Activated CD8-positive, alpha-beta memory T cell treated with anti-CD3 and anti-CD28 coated beads, Interleukin-2, amount 50 U/mL, for 4 hours (primary cell): ENCODE data around the gene OGDHL.
"Not testable (repeated sequence)": the region's sequence is repeated elsewhere in the genome, so short reads cannot be mapped to it uniquely, and the experiment has no call there.

ENCODE experiments used
- DNase-seq: peaks from one replicate; pipeline ENCODE4 v3.0.0-alpha.2; 2020

OGDHL gene

DNA sequence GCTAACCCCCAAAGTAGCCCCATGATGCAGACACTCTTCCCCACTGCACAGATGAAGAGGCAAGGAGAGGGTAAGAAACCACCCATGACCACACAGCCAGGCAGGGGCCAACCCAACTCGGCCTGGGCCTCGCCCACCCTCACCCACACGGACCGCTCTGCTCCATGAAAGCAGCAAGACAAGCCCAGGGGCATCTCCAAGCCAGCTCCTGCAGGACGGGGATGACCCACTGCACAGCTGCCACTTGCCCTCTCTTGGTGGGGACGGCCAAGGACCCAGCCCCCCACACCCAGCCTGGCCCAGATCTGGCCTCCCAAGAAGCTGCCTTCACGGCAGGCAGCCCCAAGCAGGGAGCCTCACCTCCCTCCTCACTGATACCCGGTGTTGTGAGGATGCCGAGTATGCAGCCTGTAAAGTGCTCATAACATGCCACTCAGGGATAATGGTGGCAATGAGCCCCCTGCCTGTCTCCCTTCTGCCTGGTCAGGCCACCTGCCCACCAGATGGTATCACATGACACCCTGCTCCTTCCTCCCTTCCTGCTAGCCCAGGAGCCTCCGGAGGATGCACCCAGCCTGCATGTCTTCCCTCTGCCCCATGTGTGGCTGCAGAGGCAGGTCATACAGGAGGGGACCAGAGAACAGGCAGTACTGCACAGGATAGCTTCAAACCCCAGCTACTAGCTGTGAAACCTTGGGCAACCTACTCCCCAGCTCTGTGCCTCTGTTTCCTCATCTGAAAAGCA, 23.3 kb downstream of the OGDHL start:
- DNase-seq, result no peak

DNA sequence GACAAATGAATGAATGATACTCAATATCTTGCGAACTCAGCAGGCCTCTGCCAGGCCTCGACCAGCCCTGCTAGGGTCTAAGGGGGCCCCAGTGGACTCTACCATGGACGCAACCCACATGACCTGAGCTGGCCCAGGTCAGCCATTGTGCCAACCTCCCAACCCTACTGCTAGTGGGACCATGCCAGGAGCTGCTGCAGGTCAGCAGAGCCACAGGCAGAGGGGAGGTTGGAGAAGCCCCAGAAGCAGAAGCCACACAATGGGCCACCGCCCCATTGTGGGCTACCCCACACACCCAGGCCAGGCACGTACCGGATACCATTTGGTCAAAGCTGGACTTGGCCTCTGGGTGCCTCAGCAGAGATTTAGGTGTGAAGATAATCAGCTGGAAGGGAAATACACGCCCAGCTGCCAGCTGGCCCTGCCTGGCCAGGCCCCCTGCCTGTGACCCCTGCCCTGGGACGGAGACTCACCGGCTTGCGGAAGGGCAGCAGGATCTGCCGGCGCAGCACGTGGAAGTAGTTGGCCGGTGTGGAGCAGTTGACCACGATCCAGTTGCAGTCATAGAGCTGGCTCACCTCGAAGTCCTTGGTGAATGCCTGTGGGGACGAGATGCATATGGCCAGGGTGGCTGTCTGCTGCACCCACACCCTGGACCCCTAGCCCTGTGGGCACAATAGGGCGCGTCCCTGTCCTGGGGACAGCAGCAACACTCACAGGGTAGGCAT, 24.5 kb downstream of the OGDHL start:
- no peak for DNase-seq

DNA sequence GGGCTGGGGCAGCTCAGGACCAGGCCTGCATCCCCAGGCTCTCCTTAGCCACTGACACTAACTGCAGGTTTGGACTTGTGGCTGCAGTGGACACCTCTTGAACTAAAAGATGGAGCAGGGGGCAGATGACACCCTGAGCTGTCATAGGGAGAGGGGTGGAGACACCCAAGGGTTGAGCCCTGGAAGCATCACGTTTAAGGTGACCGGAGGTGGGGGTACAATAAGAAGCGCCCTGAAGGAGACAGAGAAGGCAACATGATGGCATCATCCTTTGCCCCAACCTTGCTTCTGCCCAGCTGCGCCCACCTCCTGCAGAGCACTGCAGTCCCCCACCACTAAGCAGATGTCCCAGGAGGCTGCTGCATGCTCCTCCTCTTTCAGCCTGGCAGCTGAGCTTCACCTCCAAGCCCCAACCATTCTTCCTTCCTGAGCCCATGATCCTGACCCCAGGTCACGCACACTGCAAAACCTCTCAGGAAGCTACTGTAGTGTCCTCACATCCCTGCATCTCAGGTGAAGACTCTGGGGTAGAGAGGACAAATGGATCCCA, 25.5 kb downstream of the OGDHL start:
- no peak for DNase-seq

DNA sequence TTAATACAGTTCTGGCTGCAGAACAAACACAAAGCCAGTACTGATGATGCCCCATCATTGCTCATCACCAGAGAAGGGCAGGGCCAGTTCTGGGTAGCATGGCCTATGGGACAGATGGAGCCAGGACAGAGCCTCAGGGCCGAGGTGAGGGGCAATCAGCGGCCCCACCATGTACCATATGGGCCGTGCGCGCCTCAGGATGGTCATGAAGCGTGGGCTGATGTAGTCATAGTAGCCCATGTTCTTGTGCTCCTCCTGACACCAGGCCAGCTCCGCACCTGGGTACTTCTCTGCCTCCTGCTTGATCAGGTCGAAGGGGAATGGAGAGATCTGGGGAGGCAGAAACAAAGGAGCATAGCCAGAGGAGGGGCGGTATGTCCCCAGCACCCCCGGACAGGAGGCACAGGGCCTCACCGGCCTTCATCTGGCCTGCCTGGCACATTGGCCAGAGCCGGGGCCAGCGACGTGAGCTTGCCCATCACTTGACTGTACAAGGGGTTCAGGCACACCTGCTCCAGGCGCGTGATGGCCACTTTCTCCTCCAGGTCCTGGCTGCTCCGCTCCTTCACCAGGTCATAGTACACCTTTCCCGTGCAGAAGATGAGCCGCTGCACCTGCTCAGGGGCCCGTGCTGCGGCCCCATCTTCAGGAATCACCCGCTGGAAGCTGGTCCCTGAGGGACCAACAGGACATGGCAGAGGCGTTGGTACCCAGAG, 26.1 kb downstream of the OGDHL start:
- no peak for DNase-seq

DNA sequence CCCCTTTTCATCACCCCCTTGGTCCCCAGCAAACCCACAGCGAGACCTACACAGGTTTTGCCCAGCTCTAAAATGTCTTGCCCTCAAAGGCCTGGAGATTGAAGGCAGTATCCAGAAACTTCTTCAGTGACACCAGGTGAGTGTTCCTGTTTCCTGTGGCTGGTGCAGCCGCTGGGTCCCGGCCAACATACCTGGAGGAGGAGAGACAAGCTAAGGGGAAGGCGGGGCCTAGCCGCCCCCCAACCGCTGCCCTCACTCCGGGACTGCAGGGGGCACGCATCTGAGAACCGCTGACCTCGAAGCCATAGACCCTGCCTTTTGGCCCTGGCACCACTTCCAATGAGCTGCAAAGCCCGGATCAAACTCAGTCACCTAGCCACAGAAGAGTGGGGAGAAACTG, 27.0 kb downstream of the OGDHL start:
- no peak for DNase-seq

DNA sequence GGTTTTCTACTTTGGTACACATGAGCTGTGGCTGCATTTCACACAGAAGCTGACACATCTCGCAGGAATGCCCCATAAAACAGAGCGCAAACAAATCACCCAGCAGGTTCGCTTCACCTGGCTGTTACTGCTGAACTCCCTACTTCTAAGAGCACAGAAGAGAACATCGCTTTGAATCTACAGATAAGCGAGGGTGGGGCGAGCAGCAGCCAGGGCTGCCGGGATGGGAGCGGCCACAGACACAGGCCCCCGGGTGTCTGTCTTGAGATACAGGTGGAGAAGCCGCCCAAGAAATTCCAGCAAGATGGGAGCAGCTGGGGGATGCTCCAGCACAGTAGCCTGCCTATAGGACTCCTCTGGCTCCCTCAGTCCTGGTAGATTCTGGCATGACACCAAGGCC, 27.4 kb downstream of the OGDHL start:
- DNase-seq, result no peak

DNA sequence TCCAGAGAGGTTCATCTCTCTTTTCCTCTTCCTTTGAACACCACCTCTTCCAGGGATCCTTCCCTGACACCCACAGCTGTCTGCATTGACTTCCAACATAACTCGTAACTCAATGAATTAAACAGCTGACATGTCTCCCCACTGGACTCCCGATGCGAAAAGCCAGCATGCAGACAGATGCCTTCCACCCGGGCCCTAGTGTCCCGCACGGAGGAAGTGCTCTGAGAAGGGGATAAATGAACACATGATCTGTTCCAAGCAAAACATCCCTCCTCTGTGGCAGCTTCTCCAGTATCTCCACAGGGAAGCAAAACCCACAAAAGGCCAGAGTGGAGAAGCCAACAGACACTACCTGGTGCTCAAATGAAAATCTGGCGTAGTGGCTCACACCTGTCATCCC, 28.3 kb downstream of the OGDHL start:
- no peak for DNase-seq

DNA sequence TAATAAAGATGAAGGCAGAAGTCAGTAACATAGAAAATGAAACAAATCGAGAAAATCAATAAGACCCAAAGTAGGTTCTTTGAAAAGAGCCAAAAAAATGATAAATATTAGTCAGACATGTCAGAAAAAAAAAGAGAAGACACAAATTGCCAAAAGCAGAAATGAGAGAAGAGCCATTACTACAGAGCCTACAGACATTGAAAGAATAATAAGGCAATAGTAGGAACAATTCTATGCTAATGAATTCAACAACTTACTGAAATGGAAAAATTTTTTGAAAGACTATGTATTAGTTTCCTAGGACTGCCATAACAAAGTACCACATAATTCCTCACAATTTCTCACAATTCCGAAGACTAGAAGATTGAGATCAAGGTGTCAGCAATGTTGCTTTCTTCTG, 35.5 kb downstream of the OGDHL start:
- DNase-seq, result no peak

DNA sequence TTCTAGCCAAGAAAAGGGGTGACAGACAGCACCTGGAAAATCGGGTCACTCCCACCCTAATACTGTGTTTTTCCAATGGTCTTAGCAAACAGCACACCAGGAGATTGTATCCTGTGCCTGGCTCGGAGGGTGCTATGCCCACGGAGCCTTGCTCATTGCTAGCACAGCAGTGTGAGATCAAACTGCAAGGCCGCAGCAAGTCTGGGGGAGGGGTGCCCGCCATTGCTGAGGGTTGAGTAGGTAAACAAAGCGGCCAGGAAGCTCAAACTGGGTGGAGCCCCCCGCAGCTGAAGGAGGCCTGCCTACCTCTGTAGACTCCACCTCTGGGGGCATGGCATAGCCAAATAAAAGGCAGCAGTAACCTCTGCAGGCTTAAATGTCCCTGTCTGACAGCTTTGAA, 47.0 kb downstream of the OGDHL start:
- DNase-seq, result not testable (repeated sequence)

DNA sequence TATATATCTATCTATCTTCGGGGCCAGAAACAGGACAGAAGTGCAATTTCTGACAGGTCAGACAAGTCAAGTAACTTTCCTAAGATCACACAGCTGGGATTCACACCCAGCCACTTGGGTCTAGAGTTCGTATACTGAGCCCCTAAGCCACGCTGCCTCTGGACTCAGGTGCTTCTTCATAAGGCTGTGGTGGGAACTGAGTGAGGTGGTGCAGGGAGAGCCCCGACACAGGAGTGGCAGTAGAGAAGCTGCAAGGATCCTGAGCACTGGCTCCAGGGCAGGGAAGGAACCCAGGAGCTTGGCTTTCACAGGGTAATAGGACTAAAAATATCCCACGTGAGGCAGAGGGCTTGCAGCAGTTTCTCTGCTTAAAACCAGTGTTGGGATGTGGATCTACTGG, 48.9 kb downstream of the OGDHL start:
- no peak for DNase-seq

DNA sequence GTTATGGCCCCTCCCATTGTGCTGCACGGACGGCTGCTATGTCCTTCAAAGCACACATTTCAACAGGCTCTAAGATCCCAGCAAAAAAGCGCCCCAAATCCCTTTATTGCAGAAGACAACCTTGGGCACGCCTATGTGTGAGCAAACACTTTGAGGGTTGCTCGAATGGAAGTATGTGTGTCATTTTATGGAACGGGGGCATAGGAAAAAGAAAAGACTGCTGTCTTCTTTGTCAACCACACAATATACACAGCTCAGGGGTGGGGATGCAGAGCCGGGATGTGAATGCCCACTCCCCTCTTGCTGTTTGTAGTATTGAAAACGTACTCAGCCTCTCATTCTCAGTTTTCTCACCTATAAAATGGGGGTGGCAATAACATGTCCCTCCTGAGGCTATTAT, 50.6 kb downstream of the OGDHL start:
- no peak for DNase-seq

DNA sequence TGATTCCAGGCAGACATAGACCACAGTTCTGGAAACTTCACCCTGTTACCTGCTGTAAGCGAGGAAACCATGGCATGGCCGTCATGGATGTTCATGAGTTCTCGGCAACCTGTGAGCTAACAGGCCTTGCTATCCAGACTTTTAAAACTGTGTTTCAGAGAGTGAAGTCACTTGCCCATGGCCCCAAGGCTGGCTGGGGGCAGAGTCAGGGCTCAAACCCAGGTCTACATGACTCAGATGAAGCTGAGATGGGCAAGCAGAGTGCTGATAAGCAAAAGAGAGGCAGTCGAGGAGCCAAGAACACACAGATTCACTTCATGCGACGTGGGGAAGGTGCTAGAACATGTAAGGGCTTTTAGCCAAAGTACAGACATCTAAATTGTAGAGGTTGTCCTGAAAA, 51.2 kb downstream of the OGDHL start:
- DNase-seq, result no peak

DNA sequence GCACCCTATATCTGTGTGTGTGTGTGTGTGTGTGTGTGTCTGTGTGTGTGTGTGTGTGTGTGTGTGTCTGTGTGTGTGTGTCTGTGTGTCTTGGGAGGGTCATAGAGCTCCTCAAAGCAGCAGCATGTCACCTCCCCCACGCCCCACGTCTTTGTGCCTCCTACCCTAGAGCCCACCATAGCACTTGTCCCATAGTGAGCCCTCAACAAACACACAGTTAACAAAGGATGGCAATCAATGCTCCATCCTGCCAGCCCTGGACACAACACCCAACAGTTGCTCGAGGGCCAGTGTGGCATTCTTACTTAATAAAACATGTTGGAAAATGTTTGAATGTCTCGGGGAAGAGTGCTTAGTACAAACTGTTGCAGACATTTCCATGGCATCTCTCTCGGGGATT, 52.2 kb downstream of the OGDHL start:
- no peak for DNase-seq

DNA sequence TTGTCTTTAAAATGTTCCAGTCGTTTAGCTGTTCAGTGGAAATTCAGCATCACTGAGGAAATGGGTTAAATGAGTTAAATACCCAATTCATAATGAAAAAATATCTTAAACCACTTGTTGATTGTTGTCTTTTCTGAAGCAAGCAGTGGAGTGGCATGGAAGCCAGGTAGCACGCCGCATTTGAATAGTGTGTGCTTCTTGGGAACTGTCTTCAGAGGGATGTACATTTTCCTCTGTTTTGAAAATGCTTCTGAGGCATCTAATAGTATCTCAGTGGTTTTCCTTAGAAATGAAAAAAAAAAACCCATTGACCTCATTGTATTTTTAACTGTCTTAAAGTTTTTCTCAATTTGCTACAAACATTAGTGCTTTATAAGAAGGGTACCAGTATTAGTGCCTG, 54.5 kb downstream of the OGDHL start:
- DNase-seq, result no peak

DNA sequence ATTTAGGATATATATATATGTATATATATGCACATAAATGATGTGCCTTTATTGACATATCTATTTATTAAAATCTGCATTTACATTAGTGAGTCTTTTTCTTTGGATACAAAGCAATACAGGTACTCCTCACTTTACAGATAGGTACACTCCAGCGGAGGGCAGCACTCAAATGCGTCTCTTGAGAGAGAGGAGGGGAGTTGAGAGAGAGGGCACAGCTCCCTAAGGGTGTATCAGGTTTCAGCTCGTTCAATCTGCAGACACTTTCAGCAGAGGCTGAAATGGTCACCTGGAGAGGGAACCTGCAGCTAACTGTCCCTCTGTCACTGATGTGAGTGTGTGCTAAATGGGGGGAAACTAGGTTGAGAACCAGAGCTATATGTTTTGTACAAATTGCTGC, 61.1 kb downstream of the OGDHL start:
- DNase-seq, result no peak

DNA sequence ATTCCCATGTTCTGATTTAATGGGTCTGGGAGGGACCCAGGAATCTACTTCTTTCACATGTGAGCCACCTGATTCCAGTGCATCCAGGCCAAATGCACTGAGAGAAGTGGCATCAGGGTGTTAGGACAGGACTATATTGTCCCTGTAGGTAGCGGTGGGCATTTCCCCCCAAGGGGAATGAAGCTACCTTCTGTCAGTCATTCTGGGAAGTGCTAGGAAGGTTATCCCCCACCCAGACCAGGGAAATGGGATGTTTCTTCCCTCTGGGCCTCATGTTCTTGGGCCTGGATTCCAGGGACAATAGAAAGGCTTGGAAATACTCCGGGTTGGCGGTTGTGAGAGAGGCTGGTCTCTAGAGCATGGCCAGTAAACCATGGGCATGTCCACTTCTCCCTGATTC, 61.9 kb downstream of the OGDHL start:
- no peak for DNase-seq

DNA sequence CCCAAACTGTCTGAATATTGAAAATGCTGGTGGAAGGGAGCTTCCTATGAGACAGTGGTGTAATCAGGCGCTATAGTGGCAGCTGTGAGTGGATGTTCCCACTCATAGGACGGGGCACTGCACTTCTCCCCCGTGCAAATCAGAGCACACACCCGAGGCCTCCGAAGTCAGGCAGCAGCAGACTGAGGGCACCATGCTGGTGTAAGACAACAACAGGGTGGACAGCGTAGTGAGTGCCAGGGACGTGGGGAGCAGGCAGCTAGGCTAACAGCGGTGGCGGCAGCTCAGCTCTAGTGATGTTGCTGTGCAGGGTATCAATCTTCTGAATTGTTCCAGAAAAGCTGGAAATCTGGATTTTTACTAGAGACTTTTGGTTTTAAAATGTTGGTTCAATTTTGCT, 63.4 kb downstream of the OGDHL start:
- no peak for DNase-seq

DNA sequence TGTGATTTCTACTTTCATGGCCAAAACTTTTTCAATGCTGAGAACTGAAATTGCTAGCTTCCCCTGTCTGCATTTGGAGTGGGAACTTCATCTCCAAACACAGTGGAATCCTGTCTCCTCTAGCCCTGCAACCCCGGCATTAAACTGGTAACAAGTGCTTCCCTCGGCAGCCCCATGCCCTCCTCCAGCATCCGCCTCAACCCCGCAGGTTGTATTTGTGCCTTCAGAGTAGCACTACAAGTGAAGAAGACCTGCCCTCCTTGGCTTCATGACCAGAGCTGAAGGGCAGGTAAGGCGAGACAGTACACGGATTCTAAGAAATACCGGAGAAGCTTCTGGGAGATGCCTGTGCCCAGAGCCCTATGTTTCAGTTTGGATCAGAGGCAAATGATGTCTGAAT, 65.8 kb downstream of the OGDHL start:
- no peak for DNase-seq

DNA sequence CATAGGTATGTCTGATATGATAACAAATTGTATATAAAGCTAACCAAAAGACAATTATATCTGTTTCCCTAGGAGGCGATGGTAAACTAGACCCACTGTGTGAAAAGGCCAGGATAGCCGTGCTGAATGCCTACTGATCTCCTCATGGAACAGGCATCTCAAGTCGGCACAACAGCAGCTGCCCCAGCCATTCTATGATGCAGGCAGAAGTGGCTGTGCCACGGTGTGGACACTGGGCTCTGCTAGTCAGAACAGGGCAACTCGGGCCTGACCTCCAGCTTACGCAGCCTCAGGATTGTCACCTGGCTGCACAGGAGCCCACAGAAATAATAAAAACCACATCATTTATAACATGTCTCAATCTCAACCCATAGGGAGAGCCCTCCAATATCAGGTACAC, 67.7 kb downstream of the OGDHL start:
- DNase-seq, result no peak

DNA sequence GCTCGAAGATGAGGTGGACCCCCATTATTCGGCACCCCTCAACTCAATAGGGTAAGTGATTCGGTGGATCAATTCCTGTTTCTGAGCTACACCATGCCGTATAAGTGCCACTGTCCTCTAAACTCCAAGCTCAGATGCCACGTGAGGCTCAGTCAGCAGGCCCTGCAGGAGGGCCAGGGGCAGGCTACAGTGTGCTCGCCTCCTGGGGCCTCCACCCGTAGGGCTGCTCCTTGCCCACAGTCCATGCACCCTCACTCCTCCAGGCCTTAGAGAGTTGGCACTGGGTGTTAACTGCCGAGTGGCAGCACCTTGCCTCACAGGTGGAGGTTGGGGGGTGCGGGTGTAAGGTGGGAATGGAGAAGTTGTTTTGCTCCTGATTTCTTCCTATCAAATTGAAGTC, 70.5 kb downstream of the OGDHL start:
- DNase-seq, result no peak

DNA sequence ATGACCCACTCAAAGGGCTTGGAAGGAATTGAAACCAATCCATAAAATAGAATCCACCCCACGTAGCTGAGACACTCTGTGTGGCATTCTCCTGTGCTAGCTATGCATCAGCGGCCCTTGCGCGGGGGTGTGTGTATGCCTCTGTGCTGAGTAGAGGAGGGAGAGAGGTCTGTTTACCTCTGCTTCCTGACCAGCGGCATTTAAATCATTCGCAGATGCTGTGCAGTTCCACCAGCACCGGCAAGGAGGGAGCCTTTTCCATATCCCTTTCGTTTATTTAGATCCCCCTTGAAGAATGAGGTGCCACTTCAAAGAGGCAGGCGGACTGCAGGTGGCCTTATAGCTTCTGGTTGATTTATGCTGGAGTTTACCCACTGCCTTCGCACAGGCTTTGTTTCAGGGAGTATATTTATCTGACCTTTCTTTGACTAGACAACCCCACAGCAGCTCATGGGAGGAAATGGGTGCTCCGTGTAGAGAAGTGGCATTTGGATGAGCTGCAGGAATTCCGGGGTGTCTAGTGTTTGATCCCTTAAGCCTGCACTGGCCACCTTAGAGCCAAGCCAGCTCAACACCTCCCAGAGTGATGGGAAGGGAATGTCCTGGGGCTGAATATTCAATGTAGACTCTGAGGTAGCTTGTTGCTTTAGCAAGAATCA, 71.3 kb downstream of the OGDHL start:
- DNase-seq, result no peak

DNA sequence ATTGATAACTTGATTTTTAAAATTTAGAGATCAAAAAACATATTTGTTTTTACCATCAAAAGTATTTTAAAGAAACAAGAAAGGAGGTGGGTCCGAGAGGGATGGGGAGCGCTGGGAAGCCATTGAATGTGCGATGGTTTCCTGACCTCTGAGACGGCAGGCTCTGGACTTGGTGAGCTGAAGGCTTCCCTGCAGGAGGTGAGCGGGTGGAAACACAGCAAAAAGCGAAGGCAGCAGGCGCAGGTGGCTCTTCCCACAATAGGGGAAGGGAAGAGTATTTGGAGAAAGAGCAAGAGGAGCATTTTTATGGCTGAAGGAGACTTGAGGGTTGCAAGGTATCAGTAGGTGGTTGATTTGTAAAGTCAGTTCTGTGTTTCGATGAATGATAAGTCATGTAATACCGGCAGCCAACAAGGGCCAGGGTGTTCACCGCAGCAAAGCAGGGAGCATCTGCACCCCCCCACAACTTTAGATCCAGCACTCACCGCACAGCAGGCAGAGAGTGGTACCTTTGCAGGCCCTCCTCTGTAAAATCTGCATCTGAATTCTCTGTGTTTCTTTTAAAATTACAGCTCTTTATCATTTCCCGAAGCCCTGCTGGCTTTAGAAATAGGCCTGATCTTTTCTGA, 72.1 kb downstream of the OGDHL start:
- no peak for DNase-seq

DNA sequence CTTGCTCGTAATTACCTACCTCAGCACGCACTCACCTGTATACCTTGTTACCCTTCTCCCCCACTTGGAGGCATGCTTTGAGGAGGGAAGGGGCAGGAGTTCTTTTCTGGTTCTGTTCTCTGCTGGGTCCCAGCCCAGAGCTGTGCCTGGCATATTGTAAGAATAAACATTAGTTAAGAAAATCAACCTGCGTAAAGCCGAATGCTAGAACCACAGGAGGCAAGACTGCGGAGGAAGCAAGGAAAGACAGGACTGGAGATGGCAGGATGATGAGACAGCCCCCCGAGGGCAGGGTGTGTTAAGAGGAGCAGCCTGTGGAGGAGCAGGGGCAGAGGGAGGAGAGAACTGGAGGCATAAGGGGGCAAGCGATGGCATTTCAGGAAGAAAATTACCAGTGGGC, 73.2 kb downstream of the OGDHL start:
- DNase-seq, result no peak
